ENCODE results near the gene ARHGAP40.

Gene ARHGAP40

GRCh38 chr20:38672504-38672903 lies 70.9 kb downstream of the ARHGAP40 start:
- Histone ChIP-seq H2BK120ac (ENCODE audit: low read depth, low read length) (no peak overlapping the region), H3K27ac (replicated peaks; ENCODE audit: low read length) (no peak overlapping the region), H3K4me2 (ENCODE audit: insufficient read depth, low read length, poor library complexity, severe bottlenecking) (no peak overlapping the region), H3K9me3 (replicated peaks in 1 of 2; ENCODE audit: control insufficient read depth in 2 of 2, insufficient read depth in 1 of 2, low read depth in 1 of 2, low read length in 2 of 2) (peaks cover 0 to 2% of the 10 kb centered on the region in 2 donors), H3K4me1 (ENCODE audit: control insufficient read depth in 2 of 2, insufficient read depth in 1 of 2, low read depth in 1 of 2, low read length in 2 of 2) (peaks cover 1 to 9% of the 10 kb centered on the region in 2 donors), H3K4ac (ENCODE audit: low read length) (no peak overlapping the region), H3K9ac (ENCODE audit: low read depth, low read length, poor library complexity) (no peak overlapping the region), H3K79me1 (ENCODE audit: low read depth, low read length) (no peaks in the 10 kb centered on the region), H4K91ac (ENCODE audit: low read depth, low read length, poor library complexity) (no peak overlapping the region), H2BK15ac (ENCODE audit: low read length) (no peak overlapping the region), H2AK5ac (ENCODE audit: low read depth, low read length) (no peak overlapping the region), H2BK12ac (ENCODE audit: low read length) (no peak overlapping the region), H3K18ac (ENCODE audit: low read length) (no peak overlapping the region), H4K8ac (ENCODE audit: low read depth, low read length) (no peak overlapping the region), H3K36me3 (replicated peaks in 1 of 2; ENCODE audit: control insufficient read depth in 2 of 2, insufficient read depth in 2 of 2, low read length in 2 of 2) (no peaks in the 10 kb centered on the region), H3K27me3 (ENCODE audit: control insufficient read depth in 3 of 3, insufficient read depth in 3 of 3, low read depth in 1 of 3, low read length in 3 of 3) (peaks cover 0 to 50% (median 17%) of the 10 kb centered on the region in 3 experiments), H2AFZ (ENCODE audit: low read length) (no peak overlapping the region), H3K23ac (ENCODE audit: low read depth, low read length, poor library complexity) (no peak overlapping the region), H3K4me3 (ENCODE audit: low read length in 2 of 2) (no peak overlapping the region), H2BK5ac (ENCODE audit: low read length) (no peak overlapping the region), H3K14ac (ENCODE audit: low read length) (no peak overlapping the region)
- no peak for DNase-seq (ENCODE audit: low spot score)
- WGBS, 2 donors (ENCODE audit: extremely low coverage in 2 of 2, insufficient read length in 2 of 2, insufficient replicate concordance in 1 of 2) = no CpG with 5 or more reads among the region's 3 CpGs

- H3K79me1 ChIP-seq (ENCODE audit: low read depth, low read length) = no peaks in the 10 kb centered on the region
- H2BK15ac ChIP-seq (ENCODE audit: low read length) = no peak overlapping the region
- H3K4me2 ChIP-seq (ENCODE audit: insufficient read depth, low read length, poor library complexity, severe bottlenecking) = no peak overlapping the region
- H2BK12ac ChIP-seq (ENCODE audit: low read length) = no peak overlapping the region
- no peak overlapping the region for H4K91ac ChIP-seq (ENCODE audit: low read depth, low read length, poor library complexity)
- H2AK5ac ChIP-seq (ENCODE audit: low read depth, low read length) = no peak overlapping the region
- no peak overlapping the region for H2BK5ac ChIP-seq (ENCODE audit: low read length)
- H3K14ac ChIP-seq (ENCODE audit: low read length) = no peak overlapping the region
- H3K9me3 ChIP-seq (replicated peaks in 1 of 2; ENCODE audit: control insufficient read depth in 2 of 2, insufficient read depth in 1 of 2, low read depth in 1 of 2, low read length in 2 of 2) = peaks cover 0 to 2% of the 10 kb centered on the region in 2 donors
- no CpG with 5 or more reads among the region's 5 CpGs for WGBS, 2 donors (ENCODE audit: extremely low coverage in 2 of 2, insufficient read length in 2 of 2, insufficient replicate concordance in 1 of 2)
- H3K36me3 ChIP-seq (replicated peaks in 1 of 2; ENCODE audit: control insufficient read depth in 2 of 2, insufficient read depth in 2 of 2, low read length in 2 of 2) = no peaks in the 10 kb centered on the region
- no peak overlapping the region for H2BK120ac ChIP-seq (ENCODE audit: low read depth, low read length)
- H3K18ac ChIP-seq (ENCODE audit: low read length) = no peak overlapping the region
- no peak overlapping the region for H3K9ac ChIP-seq (ENCODE audit: low read depth, low read length, poor library complexity)
- H3K23ac ChIP-seq (ENCODE audit: low read depth, low read length, poor library complexity) = no peak overlapping the region
- H3K27me3 ChIP-seq (ENCODE audit: control insufficient read depth in 3 of 3, insufficient read depth in 3 of 3, low read depth in 1 of 3, low read length in 3 of 3) = peaks cover 0 to 44% (median 17%) of the 10 kb centered on the region in 3 experiments
- H3K27ac ChIP-seq (replicated peaks; ENCODE audit: low read length) = no peak overlapping the region
- peaks cover 1 to 9% of the 10 kb centered on the region in 2 donors for H3K4me1 ChIP-seq (ENCODE audit: control insufficient read depth in 2 of 2, insufficient read depth in 1 of 2, low read depth in 1 of 2, low read length in 2 of 2)
- H3K4ac ChIP-seq (ENCODE audit: low read length) = no peak overlapping the region
- peak overlapping the region in 1 of 2 donors; percentile 46 for H3K4me3 ChIP-seq (ENCODE audit: low read length in 2 of 2)
- no peak overlapping the region for H4K8ac ChIP-seq (ENCODE audit: low read depth, low read length)
- H2AFZ ChIP-seq (ENCODE audit: low read length) = no peak overlapping the region
- DNase-seq (ENCODE audit: low spot score) = no peak
Observed at GRCh38 chr20:38673261-38673660, 71.7 kb downstream of the ARHGAP40 start.

GRCh38 chr20:38673725-38674091 lies 72.1 kb downstream of the ARHGAP40 start:
- H3K4ac ChIP-seq (ENCODE audit: low read length) = no peak overlapping the region
- no peak for DNase-seq (ENCODE audit: low spot score)
- peak overlapping the region; percentile 46 to 89 for H3K4me3 ChIP-seq (ENCODE audit: low read length in 2 of 2)
- peak overlapping the region; percentile 93 for H2AFZ ChIP-seq (ENCODE audit: low read length)
- no peak overlapping the region for H2BK15ac ChIP-seq (ENCODE audit: low read length)
- no peak overlapping the region for H3K14ac ChIP-seq (ENCODE audit: low read length)
- no peak overlapping the region for H2BK12ac ChIP-seq (ENCODE audit: low read length)
- peak overlapping the region; percentile 99 for H3K4me2 ChIP-seq (ENCODE audit: insufficient read depth, low read length, poor library complexity, severe bottlenecking)
- peak overlapping the region; percentile 89 for H3K18ac ChIP-seq (ENCODE audit: low read length)
- H3K23ac ChIP-seq (ENCODE audit: low read depth, low read length, poor library complexity) = no peak overlapping the region
- no CpG with 5 or more reads among the region's 13 CpGs for WGBS, 2 donors (ENCODE audit: extremely low coverage in 2 of 2, insufficient read length in 2 of 2, insufficient replicate concordance in 1 of 2)
- no peaks in the 10 kb centered on the region for H3K79me1 ChIP-seq (ENCODE audit: low read depth, low read length)
- peak overlapping the region; percentile 85 for H3K9ac ChIP-seq (ENCODE audit: low read depth, low read length, poor library complexity)
- H3K36me3 ChIP-seq (replicated peaks in 1 of 2; ENCODE audit: control insufficient read depth in 2 of 2, insufficient read depth in 2 of 2, low read length in 2 of 2) = no peaks in the 10 kb centered on the region
- H4K8ac ChIP-seq (ENCODE audit: low read depth, low read length) = no peak overlapping the region
- H3K27ac ChIP-seq (replicated peaks; ENCODE audit: low read length) = no peak overlapping the region
- peaks cover 0 to 2% of the 10 kb centered on the region in 2 donors for H3K9me3 ChIP-seq (replicated peaks in 1 of 2; ENCODE audit: control insufficient read depth in 2 of 2, insufficient read depth in 1 of 2, low read depth in 1 of 2, low read length in 2 of 2)
- H3K4me1 ChIP-seq (ENCODE audit: control insufficient read depth in 2 of 2, insufficient read depth in 1 of 2, low read depth in 1 of 2, low read length in 2 of 2) = peaks cover 1 to 9% of the 10 kb centered on the region in 2 donors
- no peak overlapping the region for H2BK120ac ChIP-seq (ENCODE audit: low read depth, low read length)
- H2BK5ac ChIP-seq (ENCODE audit: low read length) = no peak overlapping the region
- no peak overlapping the region for H4K91ac ChIP-seq (ENCODE audit: low read depth, low read length, poor library complexity)
- no peak overlapping the region for H2AK5ac ChIP-seq (ENCODE audit: low read depth, low read length)
- peaks cover 0 to 44% (median 17%) of the 10 kb centered on the region in 3 experiments for H3K27me3 ChIP-seq (ENCODE audit: control insufficient read depth in 3 of 3, insufficient read depth in 3 of 3, low read depth in 1 of 3, low read length in 3 of 3)

GRCh38 chr20:38674092-38674764 lies 72.6 kb downstream of the ARHGAP40 start:
- H3K4me2 ChIP-seq (ENCODE audit: insufficient read depth, low read length, poor library complexity, severe bottlenecking) = peak overlapping the region; percentile 99
- no peak overlapping the region for H3K27ac ChIP-seq (replicated peaks; ENCODE audit: low read length)
- H2BK120ac ChIP-seq (ENCODE audit: low read depth, low read length) = no peak overlapping the region
- H2BK15ac ChIP-seq (ENCODE audit: low read length) = peak overlapping the region; percentile 81
- no CpG with 5 or more reads among the region's 75 CpGs for WGBS, 2 donors (ENCODE audit: extremely low coverage in 2 of 2, insufficient read length in 2 of 2, insufficient replicate concordance in 1 of 2)
- H3K18ac ChIP-seq (ENCODE audit: low read length) = peak overlapping the region; percentile 91
- no peak overlapping the region for H2BK12ac ChIP-seq (ENCODE audit: low read length)
- no peaks in the 10 kb centered on the region for H3K79me1 ChIP-seq (ENCODE audit: low read depth, low read length)
- H4K8ac ChIP-seq (ENCODE audit: low read depth, low read length) = no peak overlapping the region
- peak overlapping the region; percentile 85 for H3K9ac ChIP-seq (ENCODE audit: low read depth, low read length, poor library complexity)
- H4K91ac ChIP-seq (ENCODE audit: low read depth, low read length, poor library complexity) = no peak overlapping the region
- peaks cover 1 to 9% of the 10 kb centered on the region in 2 donors for H3K4me1 ChIP-seq (ENCODE audit: control insufficient read depth in 2 of 2, insufficient read depth in 1 of 2, low read depth in 1 of 2, low read length in 2 of 2)
- H3K14ac ChIP-seq (ENCODE audit: low read length) = no peak overlapping the region
- H3K4me3 ChIP-seq (ENCODE audit: low read length in 2 of 2) = peak overlapping the region; percentile 46 to 89
- no peak overlapping the region for H3K23ac ChIP-seq (ENCODE audit: low read depth, low read length, poor library complexity)
- peaks cover 0 to 2% of the 10 kb centered on the region in 2 donors for H3K9me3 ChIP-seq (replicated peaks in 1 of 2; ENCODE audit: control insufficient read depth in 2 of 2, insufficient read depth in 1 of 2, low read depth in 1 of 2, low read length in 2 of 2)
- H3K27me3 ChIP-seq (ENCODE audit: control insufficient read depth in 3 of 3, insufficient read depth in 3 of 3, low read depth in 1 of 3, low read length in 3 of 3) = peaks cover 0 to 41% (median 17%) of the 10 kb centered on the region in 3 experiments
- H2AFZ ChIP-seq (ENCODE audit: low read length) = peak overlapping the region; percentile 93
- no peak overlapping the region for H3K4ac ChIP-seq (ENCODE audit: low read length)
- peak overlapping the region; percentile 91 for H2AK5ac ChIP-seq (ENCODE audit: low read depth, low read length)
- H2BK5ac ChIP-seq (ENCODE audit: low read length) = no peak overlapping the region
- no peaks in the 10 kb centered on the region for H3K36me3 ChIP-seq (replicated peaks in 1 of 2; ENCODE audit: control insufficient read depth in 2 of 2, insufficient read depth in 2 of 2, low read length in 2 of 2)
- DNase-seq (ENCODE audit: low spot score) = peak; percentile 84

All from neuronal stem cell (in vitro differentiated cells).